ENCODE measurements around the gene EVX1.

DNA sequence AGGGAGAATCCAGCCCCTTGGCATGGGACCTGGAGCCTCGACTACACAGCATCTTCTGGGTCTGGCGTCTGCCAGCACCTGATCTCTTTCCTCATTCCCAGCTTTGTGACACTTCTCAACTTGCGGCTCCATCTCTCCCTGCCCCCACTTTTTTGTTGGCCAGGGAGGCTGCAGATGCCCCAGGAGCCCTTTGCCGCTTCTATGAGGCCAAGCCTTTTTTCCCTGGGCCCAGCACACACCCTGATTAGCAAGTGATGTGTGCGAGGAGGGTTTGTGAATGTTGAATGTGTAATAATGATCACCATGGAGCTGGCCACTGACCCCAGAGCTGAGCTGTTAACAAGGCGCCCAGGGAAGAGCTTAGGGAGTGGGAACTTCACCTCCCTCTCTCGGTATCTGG, 4.4 kb downstream of the EVX1 start:
- no peak for TF ChIP-seq SIRT6 (IDR thresholded peaks at IDR 0.05; ENCODE audit: low read length)
- TF ChIP-seq KDM5A (IDR thresholded peaks at IDR 0.05; ENCODE audit: low read length), result no peak

Measured in H1 (cell line).